SK-N-SH (cell line): ENCODE results near the gene ZCCHC17.
"Not testable (repeated sequence)": the region's sequence is repeated elsewhere in the genome, so short reads cannot be mapped to it uniquely, and the experiment has no call there.

Source experiments
- CTCF ChIP-seq: fragments of 200-600 bp; sonication (generic); IDR thresholded peaks from 2 replicates; pipeline ENCODE4 v1.6.1; 2017; ENCODE audit warnings: antibody characterized with exemption, mild to moderate bottlenecking, moderate library complexity
- TAF1 ChIP-seq: IDR thresholded peaks from 2 replicates; pipeline ENCODE4 v1.6.1; 2012; ENCODE audit warnings: low read depth, mild to moderate bottlenecking, low read length, moderate library complexity, borderline replicate concordance

- not testable (repeated sequence) for TF ChIP-seq TAF1, CTCF
Observed at GRCh38 chr1:31282426-31282825, 14.4 kb upstream of the ZCCHC17 start.
